Stimulated activated CD4-positive, alpha-beta T cell treated with anti-CD3 and anti-CD28 coated beads, TNF-alpha, amount 100 ng/mL, for 24 hours (primary cell): ENCODE data around the gene SNX9.
A peak's percentile ranks its signal among the peaks of the same experiment; 100 is the strongest.
"Not testable (repeated sequence)": the region's sequence is repeated elsewhere in the genome, so short reads cannot be mapped to it uniquely, and the experiment has no call there.

Experiments used
- DNase-seq, 3 experiments: peaks; one replicate each; pipeline ENCODE4 v3.0.0-alpha.2; 2020; ENCODE audit warnings: low read depth in 3 of 3

Gene SNX9

DNA sequence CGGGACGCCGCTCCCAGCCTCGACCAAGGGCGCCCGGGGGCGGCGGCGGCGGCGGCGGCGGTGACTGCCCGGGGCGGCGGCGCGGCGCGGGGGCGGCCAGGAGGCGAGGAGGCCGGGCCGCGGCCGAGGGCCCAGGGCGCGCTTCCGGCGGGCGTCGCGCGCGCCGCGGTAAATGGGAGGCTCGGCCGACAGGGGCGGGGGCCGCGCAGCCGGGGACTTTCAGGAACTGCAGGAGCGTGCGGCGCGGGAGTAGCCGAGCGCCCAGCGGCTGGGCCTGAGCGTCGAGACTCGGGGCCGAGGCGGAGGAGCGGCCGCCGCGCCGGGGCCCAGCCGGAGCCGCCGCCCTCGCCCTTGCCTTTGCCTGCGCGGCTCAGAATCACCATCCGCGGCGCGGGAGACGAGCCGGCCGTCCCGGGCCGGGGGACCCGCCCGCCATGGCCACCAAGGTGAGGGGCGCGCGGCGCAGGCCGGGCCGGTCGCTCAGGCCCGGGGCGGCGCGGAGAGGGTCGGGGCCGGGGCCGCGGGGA is at the start of gene SNX9:
Gene SNX9, plus strand, starts transcription at position 246 of the 527 bp plus-strand sequence. Its CDS starts 189 bp downstream, at position 435.
- peak in 2 of 3 experiments; percentile 44 to 68 for DNase-seq

- no peak for DNase-seq
Measured at GRCh38 chr6:157773248-157773773, 49.7 kb upstream of the SNX9 start.

- no peak for DNase-seq
Measured at GRCh38 chr6:157774153-157775135, 48.6 kb upstream of the SNX9 start.

DNA sequence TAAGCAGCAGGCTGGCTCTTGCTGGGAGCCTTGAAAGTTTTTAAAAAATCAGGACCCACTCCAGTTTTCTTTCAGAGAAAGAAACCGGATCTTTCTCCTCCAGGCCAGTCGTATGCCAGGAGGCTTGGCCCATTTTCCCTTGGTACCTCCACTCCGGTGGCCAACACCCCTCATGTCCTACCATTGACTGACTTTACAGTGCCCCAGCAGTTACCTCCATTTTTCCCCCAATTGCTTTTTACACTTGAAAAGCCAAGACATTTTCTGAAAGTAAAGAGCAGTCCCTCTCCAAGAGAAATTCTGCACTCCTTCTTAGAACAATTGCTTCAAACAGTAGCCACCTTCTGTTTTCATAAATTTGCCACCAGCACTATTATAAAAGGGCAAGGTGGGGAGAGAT is 47.7 kb upstream of the SNX9 start:
- DNase-seq, result no peak

GRCh38 chr6:157777344-157777743 is 45.7 kb upstream of the SNX9 start:
- DNase-seq, result no peak

- DNase-seq, result no peak
Measured at GRCh38 chr6:157778719-157779118, 44.3 kb upstream of the SNX9 start.

- no peak for DNase-seq
Measured at GRCh38 chr6:157779705-157780604, 43.1 kb upstream of the SNX9 start.

DNA sequence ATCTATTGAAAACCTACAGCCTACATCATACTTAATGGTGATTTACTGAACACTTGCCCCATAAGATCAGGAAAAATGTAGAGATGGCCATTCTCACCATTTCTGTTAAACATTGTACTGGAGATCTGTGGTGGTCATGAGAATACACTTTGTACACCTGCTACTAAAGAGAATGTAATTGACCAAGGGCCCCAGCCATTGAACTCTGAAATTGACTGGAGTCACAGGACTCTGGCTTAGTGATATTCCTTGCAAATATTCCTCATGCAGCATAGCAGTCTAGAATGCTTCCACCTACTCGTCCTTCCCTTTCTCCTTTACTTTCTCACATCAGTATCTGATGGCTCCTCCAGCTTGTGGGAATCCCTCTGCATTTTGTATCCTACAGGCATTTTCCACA is 37.4 kb upstream of the SNX9 start:
- no peak for DNase-seq

DNA sequence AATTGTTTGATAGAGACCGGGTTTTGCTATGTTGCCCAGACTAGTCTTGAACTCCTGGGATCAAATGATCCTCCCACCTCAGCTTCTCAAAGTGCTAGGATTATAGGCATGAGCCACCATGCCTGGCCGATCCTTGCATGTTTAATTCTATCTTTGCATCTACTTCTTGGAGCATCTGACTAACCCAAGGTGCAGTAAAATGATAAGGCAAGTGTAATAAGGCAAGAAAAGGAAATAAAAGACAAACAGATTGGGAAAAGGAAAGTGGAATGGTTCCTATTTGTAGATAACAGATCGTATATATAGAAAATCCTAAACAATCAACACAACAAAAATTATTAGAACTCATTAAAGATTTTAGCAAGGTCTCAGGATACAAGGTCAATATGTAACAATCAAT is 36.8 kb upstream of the SNX9 start:
- DNase-seq, result no peak

- DNase-seq, result no peak
Measured at GRCh38 chr6:157787080-157787479, 36.0 kb upstream of the SNX9 start.

DNA sequence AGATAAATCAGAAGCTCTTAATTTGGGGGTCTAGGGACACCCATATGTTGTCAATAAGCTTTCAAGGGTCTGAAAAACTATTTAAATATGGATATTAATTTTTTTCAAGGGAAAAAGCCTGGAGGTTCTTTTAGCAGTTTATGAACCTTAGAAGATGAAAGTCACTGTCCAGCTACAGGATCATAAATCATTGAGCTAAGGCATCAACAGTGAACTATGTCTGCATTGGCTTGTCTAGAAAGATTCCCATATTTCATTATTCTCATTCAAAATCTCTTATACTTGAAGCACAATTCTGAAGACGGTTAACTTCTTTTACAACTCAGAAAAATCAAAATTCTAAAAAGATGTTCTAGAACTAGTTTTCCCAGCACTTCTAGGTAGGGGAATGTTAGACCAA is 34.9 kb upstream of the SNX9 start:
- DNase-seq, result no peak

GRCh38 chr6:157789297-157789696 is 33.7 kb upstream of the SNX9 start:
- no peak for DNase-seq

GRCh38 chr6:157789861-157790260 is 33.2 kb upstream of the SNX9 start:
- no peak for DNase-seq

- no peak for DNase-seq
Measured at GRCh38 chr6:157790548-157791160, 32.4 kb upstream of the SNX9 start.

DNA sequence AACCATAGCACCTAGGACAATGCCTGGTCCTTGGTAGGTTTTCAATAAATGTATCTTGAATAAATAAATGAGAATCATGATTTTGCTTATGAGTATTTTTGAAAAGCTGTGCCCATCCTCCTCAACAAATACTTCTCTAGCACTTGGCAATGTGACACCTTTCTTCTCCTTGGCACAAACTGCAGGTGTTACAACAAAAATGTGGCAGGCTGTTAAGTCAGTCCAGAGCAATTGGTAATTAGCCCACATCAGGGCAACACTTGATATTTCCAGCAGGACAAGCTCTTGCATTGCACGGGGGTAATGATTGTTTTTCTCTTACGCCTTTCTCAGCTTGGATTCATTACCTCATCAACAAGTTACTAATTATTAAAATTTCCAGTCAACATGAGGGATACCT is 31.6 kb upstream of the SNX9 start:
- no peak for DNase-seq

DNA sequence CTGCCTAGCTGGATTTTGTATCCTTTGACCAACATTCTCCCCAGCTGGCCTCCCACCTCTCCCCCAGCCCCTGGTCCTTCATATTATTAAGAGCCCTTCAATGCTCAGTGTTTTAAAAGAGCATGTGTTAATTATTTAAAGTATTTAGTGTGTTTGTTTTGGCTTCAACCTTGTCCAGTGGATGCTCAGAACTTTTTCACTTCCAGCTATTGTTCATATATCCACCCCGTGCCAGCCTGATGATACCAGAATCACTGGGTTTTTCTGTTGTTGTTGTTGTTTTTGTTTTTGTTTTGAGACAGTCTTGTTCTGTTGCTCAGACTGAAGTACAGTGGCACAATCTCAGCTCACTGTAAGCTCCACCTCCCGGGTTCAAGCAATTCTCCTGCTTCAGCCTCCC is 30.4 kb upstream of the SNX9 start:
- DNase-seq, result no peak

DNA sequence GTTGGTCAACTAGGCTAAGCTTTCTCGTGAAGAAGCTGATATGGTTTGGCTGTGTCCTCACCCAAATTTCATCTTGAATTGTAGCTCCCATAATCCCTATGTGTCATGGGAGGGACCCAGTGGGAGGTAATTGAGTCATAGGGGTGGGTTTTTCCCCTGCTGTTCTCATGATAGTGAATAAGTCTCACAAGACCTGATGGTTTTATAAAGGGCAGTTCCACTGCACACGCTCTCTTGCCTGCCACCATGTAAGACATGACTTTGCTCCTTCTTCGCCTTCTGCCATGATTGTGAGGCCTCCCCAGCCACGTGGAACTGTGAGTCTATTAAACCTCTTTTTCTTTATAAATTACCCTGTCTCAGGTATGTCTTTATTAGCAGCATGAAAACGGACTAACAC is 29.0 kb upstream of the SNX9 start:
- peak in 1 of 3 experiments; percentile 16 for DNase-seq

DNA sequence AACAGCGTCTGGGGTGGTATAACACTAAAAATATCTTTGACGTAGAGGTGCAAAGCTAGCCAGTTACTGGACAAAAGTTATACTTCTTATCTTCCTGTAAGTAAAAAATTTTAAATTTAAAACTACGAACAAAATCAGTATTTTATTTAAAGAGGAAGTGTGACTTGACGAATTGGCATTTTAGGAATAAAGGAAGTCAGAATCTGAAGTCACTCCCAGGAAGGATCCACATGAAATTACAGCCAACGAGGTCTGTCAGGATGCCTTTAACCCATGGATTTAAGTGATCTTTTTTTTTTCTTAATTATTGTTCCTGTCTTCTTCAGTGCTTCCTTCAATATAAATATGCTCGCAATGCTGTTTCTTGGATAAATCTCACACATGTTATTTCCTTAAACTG is 27.2 kb upstream of the SNX9 start:
- no peak for DNase-seq

- DNase-seq, result no peak
Measured at GRCh38 chr6:157798851-157799250, 24.2 kb upstream of the SNX9 start.

- DNase-seq, result not testable (repeated sequence)
Measured at GRCh38 chr6:157799561-157799960, 23.5 kb upstream of the SNX9 start.

DNA sequence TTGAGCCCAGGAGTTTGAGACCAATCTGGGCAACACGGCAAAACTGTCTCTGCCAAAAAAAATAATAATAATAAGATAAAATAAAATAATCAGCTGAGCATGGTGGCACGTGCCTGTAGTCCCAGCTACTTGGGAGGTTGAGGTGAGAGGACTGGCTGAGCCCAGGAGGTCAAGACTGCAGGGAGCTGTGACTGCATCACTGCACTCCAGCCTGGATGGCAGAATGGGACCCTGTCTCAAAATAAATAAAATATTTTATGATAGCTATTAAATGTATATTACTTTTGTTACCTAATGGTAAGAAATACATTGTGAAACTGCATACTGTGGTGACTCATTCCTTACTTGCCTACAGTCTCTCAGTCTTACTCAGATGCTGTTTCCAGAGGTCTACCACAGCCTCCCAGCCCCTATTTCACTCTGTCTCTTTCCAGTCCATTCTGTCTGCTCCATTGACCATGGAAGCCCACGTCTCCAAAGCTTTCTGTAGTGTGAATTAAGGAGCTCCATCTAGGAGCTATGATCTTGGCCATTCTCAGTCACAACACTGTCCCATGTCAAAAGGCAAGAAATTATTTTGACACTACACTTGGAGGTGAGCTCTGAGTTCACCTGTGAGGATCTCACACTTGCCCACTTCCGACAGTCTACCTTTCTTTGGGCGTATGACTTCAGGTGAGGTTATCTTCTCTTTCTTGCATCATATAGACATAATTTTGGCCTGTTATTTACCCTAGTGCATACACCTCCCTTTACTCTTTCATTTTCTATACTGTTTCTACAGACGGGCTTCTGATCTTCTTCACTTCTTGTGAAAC is 22.4 kb upstream of the SNX9 start:
- DNase-seq, result peak in 2 of 3 experiments; percentile 26 to 33
